K562 (cell line): ENCODE data around the gene CCDC28A. TPM values are rescaled to one million over a fixed set of nuclear protein-coding genes. Genes with fewer than 3 reads are reported as not detected.

Experiments used
- CBX3 ChIP-seq, 2 experiments: IDR thresholded peaks; 1 replicate in 1 of 2; 2 replicates in 1 of 2; pipeline ENCODE4 v1.6.1; 2012; ENCODE audit warnings: inconsistent platforms in 2 of 2, low read length in 2 of 2, borderline replicate concordance in 1 of 2, control low read depth in 1 of 2
- FOSL1 ChIP-seq: fragments of 200-800 bp; sonication (Bioruptor generic); conservative IDR thresholded peaks from 2 replicates; pipeline ENCODE4 v1.6.1; 2016; ENCODE audit warnings: missing genetic modification characterization, missing compliant biosample characterization
- SAP30 ChIP-seq: fragments of 200-600 bp; sonication (generic); IDR thresholded peaks from 2 replicates; pipeline ENCODE4 v1.6.1; 2012; ENCODE audit warnings: borderline replicate concordance, low read depth, mild to moderate bottlenecking, moderate library complexity, low read length, control low read depth, inconsistent platforms; ENCODE audit not compliant: insufficient read depth, poor library complexity, severe bottlenecking
- ZBTB17 ChIP-seq: fragments of 450-650 bp; formaldehyde crosslinking; IDR thresholded peaks from 2 replicates; pipeline ENCODE4 v1.4.0; 2020; ENCODE audit warnings: mild to moderate bottlenecking
- ZFP36 ChIP-seq: fragments of 150-350 bp; IDR thresholded peaks from 2 replicates; pipeline ENCODE4 v1.6.1; 2018; ENCODE audit warnings: low read length, low read depth; ENCODE audit not compliant: partially characterized antibody
- polyA plus RNA-seq, 8 experiments: library from polyadenylated mRNA; depleted of rRNA in 4 of 8; stranded (reverse) in 5 of 8; unstranded in 3 of 8; fragments of >200 nt; fragmentation: Nextera tagmentation in 2 of 8; fragmentation: Illumina TruSeq in 1 of 8; extraction: Ambion mirVana in 2 of 8; extraction: Trizol in 1 of 8; gene quantifications; 2 replicates each; pipeline versions ENCODE4 v1.2.1 to v1.2.3, GENCODE V29; 2011 to 2014; ENCODE audit warnings: inconsistent platforms in 1 of 8, missing spikeins in 1 of 8
- total RNA-seq, 7 experiments: library from RNA; depleted of rRNA in 6 of 7; stranded (reverse); fragments of >200 nt in 6 of 7; fragmentation: Illumina TruSeq in 2 of 7; extraction: Trizol in 2 of 7; gene quantifications; 2 replicates each; pipeline versions ENCODE4 v1.2.1 to v1.2.3, GENCODE V29; 2011 to 2021; ENCODE audit warnings: low replicate concordance in 1 of 7
- TF ChIP-seq, protein P1 (sequence below): fragments of 200-600 bp; sonication (generic); IDR thresholded peaks from one replicate; pipeline ENCODE4 v1.6.1; 2012; ENCODE audit warnings: mild to moderate bottlenecking, low read depth, low read length, inconsistent platforms
- TF ChIP-seq, protein P2 (sequence below): fragments of 450-650 bp; IDR thresholded peaks from 2 replicates; pipeline ENCODE4 v1.6.1; 2018; ENCODE audit not compliant: partially characterized antibody

The CCDC28A gene
- total and polyA plus RNA-seq, 9 of the 15 experiments (the other 6 are each of a cell fraction or from before 2014, with no cell fraction given) = 12.6 to 35.5 (median 19.1) TPM

DNA sequence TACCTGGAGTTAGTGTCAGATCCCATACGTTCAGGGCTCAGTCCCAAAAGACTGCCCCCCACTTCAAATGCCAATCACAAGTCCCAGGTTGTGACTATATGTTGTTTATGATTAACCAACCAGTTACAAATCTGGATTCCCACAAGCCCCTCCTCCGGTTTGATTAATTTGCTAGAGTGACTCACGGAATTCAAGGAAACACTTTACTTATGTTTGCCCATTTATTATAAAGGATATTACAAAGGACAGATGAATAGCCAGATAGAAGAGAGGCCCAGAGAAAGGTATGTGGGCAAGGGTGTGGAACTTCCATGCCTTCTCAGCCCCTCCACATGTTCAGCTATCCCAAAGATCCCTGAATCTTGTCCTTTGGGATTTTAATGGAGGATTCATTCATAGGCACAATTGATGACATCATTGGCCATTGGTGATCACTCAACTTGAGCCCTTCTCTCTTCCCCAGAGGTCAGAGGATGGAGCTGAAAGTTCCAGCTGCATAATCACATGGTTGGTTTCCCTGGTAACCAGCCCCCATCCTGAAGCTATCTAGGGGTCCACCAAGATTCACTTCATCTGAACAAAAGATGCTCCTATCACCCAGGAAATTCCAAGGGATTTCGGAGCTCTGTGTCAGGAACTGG, 24.4 kb downstream of the CCDC28A start (continued):
- TF ChIP-seq, protein P1, sequence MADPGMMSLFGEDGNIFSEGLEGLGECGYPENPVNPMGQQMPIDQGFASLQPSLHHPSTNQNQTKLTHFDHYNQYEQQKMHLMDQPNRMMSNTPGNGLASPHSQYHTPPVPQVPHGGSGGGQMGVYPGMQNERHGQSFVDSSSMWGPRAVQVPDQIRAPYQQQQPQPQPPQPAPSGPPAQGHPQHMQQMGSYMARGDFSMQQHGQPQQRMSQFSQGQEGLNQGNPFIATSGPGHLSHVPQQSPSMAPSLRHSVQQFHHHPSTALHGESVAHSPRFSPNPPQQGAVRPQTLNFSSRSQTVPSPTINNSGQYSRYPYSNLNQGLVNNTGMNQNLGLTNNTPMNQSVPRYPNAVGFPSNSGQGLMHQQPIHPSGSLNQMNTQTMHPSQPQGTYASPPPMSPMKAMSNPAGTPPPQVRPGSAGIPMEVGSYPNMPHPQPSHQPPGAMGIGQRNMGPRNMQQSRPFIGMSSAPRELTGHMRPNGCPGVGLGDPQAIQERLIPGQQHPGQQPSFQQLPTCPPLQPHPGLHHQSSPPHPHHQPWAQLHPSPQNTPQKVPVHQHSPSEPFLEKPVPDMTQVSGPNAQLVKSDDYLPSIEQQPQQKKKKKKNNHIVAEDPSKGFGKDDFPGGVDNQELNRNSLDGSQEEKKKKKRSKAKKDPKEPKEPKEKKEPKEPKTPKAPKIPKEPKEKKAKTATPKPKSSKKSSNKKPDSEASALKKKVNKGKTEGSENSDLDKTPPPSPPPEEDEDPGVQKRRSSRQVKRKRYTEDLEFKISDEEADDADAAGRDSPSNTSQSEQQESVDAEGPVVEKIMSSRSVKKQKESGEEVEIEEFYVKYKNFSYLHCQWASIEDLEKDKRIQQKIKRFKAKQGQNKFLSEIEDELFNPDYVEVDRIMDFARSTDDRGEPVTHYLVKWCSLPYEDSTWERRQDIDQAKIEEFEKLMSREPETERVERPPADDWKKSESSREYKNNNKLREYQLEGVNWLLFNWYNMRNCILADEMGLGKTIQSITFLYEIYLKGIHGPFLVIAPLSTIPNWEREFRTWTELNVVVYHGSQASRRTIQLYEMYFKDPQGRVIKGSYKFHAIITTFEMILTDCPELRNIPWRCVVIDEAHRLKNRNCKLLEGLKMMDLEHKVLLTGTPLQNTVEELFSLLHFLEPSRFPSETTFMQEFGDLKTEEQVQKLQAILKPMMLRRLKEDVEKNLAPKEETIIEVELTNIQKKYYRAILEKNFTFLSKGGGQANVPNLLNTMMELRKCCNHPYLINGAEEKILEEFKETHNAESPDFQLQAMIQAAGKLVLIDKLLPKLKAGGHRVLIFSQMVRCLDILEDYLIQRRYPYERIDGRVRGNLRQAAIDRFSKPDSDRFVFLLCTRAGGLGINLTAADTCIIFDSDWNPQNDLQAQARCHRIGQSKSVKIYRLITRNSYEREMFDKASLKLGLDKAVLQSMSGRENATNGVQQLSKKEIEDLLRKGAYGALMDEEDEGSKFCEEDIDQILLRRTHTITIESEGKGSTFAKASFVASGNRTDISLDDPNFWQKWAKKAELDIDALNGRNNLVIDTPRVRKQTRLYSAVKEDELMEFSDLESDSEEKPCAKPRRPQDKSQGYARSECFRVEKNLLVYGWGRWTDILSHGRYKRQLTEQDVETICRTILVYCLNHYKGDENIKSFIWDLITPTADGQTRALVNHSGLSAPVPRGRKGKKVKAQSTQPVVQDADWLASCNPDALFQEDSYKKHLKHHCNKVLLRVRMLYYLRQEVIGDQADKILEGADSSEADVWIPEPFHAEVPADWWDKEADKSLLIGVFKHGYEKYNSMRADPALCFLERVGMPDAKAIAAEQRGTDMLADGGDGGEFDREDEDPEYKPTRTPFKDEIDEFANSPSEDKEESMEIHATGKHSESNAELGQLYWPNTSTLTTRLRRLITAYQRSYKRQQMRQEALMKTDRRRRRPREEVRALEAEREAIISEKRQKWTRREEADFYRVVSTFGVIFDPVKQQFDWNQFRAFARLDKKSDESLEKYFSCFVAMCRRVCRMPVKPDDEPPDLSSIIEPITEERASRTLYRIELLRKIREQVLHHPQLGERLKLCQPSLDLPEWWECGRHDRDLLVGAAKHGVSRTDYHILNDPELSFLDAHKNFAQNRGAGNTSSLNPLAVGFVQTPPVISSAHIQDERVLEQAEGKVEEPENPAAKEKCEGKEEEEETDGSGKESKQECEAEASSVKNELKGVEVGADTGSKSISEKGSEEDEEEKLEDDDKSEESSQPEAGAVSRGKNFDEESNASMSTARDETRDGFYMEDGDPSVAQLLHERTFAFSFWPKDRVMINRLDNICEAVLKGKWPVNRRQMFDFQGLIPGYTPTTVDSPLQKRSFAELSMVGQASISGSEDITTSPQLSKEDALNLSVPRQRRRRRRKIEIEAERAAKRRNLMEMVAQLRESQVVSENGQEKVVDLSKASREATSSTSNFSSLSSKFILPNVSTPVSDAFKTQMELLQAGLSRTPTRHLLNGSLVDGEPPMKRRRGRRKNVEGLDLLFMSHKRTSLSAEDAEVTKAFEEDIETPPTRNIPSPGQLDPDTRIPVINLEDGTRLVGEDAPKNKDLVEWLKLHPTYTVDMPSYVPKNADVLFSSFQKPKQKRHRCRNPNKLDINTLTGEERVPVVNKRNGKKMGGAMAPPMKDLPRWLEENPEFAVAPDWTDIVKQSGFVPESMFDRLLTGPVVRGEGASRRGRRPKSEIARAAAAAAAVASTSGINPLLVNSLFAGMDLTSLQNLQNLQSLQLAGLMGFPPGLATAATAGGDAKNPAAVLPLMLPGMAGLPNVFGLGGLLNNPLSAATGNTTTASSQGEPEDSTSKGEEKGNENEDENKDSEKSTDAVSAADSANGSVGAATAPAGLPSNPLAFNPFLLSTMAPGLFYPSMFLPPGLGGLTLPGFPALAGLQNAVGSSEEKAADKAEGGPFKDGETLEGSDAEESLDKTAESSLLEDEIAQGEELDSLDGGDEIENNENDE = no peak
- TF ChIP-seq ZFP36 (no peak), CBX3 (IDR thresholded peaks at IDR 0.05; ENCODE audit: borderline replicate concordance in 1 of 2, low read length in 2 of 2) (no peak), ZBTB17 (CRISPR knock-in tag) (no peak), SAP30 (no peak), FOSL1 (tag) (no peak)
- TF ChIP-seq, protein P2, sequence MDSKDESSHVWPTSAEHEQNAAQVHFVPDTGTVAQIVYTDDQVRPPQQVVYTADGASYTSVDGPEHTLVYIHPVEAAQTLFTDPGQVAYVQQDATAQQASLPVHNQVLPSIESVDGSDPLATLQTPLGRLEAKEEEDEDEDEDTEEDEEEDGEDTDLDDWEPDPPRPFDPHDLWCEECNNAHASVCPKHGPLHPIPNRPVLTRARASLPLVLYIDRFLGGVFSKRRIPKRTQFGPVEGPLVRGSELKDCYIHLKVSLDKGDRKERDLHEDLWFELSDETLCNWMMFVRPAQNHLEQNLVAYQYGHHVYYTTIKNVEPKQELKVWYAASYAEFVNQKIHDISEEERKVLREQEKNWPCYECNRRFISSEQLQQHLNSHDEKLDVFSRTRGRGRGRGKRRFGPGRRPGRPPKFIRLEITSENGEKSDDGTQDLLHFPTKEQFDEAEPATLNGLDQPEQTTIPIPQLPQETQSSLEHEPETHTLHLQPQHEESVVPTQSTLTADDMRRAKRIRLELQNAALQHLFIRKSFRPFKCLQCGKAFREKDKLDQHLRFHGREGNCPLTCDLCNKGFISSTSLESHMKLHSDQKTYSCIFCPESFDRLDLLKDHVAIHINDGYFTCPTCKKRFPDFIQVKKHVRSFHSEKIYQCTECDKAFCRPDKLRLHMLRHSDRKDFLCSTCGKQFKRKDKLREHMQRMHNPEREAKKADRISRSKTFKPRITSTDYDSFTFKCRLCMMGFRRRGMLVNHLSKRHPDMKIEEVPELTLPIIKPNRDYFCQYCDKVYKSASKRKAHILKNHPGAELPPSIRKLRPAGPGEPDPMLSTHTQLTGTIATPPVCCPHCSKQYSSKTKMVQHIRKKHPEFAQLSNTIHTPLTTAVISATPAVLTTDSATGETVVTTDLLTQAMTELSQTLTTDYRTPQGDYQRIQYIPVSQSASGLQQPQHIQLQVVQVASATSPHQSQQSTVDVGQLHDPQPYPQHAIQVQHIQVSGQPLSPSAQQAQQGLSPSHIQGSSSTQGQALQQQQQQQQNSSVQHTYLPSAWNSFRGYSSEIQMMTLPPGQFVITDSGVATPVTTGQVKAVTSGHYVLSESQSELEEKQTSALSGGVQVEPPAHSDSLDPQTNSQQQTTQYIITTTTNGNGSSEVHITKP = no peak
